GM21423 (cell line): ENCODE data around the gene PFDN2.

Experiments used
- ATAC-seq: cut with Tn5 transposase; IDR thresholded peaks from one replicate; pipeline ENCODE4 v1.9.1; 2021; ENCODE audit warnings: mild to moderate bottlenecking, moderate library complexity; ENCODE audit not compliant: unreplicated experiment

The PFDN2 gene

GRCh38 chr1:161106431-161106830 lies 11.4 kb downstream of the PFDN2 start:
- no peak for ATAC-seq

- ATAC-seq = no peak
These were observed 17.3 kb downstream of the PFDN2 start for GRCh38 chr1:161100556-161100955.

GRCh38 chr1:161099090-161099802 lies 18.6 kb downstream of the PFDN2 start:
- no peak for ATAC-seq

- ATAC-seq = peak; percentile 64
These were observed 19.4 kb downstream of the PFDN2 start, which contains the start of gene KLHDC9 for GRCh38 chr1:161098210-161099068. Gene KLHDC9 (plus strand): TSS chr1:161098361. CDS start chr1:161098536, 175 bp downstream.

- no peak for ATAC-seq
These were observed 21.3 kb downstream of the PFDN2 start for GRCh38 chr1:161096530-161096929.

GRCh38 chr1:161096015-161096414 lies 21.8 kb downstream of the PFDN2 start:
- ATAC-seq = peak; percentile 42

GRCh38 chr1:161095230-161095629 lies 22.6 kb downstream of the PFDN2 start:
- no peak for ATAC-seq

- no peak for ATAC-seq
These were observed 23.4 kb downstream of the PFDN2 start for GRCh38 chr1:161094481-161094880.

- no peak for ATAC-seq
These were observed 25.2 kb downstream of the PFDN2 start for GRCh38 chr1:161092621-161093028.

GRCh38 chr1:161091796-161092507 lies 25.9 kb downstream of the PFDN2 start:
- no peak for ATAC-seq

- no peak for ATAC-seq
These were observed 26.7 kb downstream of the PFDN2 start for GRCh38 chr1:161091093-161091492.

GRCh38 chr1:161090617-161091016 lies 27.2 kb downstream of the PFDN2 start:
- ATAC-seq = no peak

- ATAC-seq = no peak
These were observed 27.9 kb downstream of the PFDN2 start for GRCh38 chr1:161089938-161090337.

- ATAC-seq = no peak
These were observed 28.4 kb downstream of the PFDN2 start, which contains the start of gene NECTIN4 for GRCh38 chr1:161089251-161089924. Gene NECTIN4 (minus strand): TSS chr1:161089558. CDS start chr1:161089296, 262 bp downstream.

GRCh38 chr1:161088587-161089110 lies 29.2 kb downstream of the PFDN2 start:
- no peak for ATAC-seq

GRCh38 chr1:161086457-161086856 lies 31.4 kb downstream of the PFDN2 start:
- ATAC-seq = no peak

GRCh38 chr1:161085165-161085564 lies 32.7 kb downstream of the PFDN2 start:
- ATAC-seq = no peak

- ATAC-seq = no peak
These were observed 33.2 kb downstream of the PFDN2 start for GRCh38 chr1:161084597-161084988.

- ATAC-seq = no peak
These were observed 33.9 kb downstream of the PFDN2 start for GRCh38 chr1:161083748-161084596.
